GM10847 (cell line): ENCODE measurements around the gene TMED4.

Source experiments
- POLR2A ChIP-seq: IDR thresholded peaks from 2 replicates; pipeline ENCODE4 v1.6.1; 2011; ENCODE audit not compliant: insufficient read length; ENCODE audit errors: extremely low read depth

The TMED4 gene

DNA sequence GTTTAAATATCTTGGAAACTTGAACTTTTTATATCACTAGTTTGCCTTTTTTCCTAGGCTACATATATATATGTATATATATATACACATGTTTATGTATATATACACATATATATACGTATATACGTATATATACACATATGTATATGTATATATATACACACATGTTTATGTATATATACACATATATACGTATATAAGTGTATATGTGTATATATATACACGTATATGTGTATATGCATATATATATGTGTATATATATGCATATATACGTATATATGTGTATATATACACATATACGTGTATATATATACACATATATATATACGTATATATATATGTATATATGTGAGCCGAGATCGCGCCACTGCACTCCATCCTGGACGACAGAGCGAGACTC lies 34.5 kb upstream of the TMED4 start:
- no peak for TF ChIP-seq POLR2A

DNA sequence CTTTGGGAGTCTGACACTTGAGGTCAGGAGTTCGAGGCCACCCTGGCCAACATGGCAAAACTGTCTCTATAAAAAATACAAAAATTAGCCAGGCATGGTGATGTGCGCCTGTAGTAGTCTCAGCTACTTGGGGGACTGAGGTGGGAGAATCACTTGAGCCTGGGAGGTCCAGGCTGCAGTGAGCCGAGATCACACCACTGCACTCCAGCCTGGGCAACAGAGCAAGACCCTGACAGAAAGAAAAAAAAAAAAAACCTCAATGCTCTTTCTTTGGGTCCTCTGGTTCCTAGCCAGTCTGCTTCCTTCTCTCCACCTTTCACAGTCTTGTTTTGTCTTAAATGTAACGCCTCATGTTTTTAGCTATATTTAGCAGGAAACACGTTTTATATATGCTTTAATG lies 33.8 kb upstream of the TMED4 start:
- no peak for TF ChIP-seq POLR2A

DNA sequence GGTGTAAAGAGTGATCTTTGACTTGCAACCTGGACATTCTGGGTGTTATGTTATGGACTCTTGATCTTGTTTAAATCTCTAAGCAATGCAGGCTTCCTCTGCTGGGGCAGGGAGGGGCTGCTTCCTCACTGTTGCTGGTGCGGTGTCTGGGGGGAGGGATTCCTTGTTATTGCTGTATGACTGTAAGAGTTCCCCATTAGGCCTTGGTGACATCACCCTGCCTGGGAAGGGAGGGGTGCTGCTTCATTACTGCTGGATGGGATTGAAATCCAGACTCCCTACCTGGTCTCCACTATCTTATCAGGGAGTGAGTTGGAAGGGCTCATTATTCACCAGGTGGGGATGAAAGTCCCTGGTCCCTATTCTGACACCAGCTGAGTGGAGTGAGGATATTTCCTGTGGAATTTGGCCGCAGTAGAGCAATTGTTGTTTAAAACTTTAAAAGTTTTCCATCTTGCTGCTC lies 33.1 kb upstream of the TMED4 start:
- TF ChIP-seq POLR2A, result no peak

DNA sequence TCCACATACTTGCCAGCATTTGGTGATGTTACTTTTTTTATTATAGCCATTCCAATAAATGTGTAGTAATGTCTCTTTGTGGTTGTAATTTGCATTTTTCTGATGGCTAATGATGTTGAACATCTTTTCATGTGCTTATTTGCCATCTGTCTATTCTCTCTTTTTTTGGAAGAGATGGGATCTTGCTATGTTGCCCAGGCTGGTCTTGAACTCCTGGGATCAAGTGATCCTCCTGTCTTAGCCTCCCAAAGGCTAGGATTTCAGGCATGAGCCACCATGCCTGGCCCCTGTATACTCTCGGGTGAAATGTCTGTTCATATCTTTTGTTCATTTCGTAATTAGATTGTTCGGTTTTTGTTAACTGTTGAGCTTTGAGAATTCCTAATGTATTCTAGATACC lies 27.8 kb upstream of the TMED4 start:
- TF ChIP-seq POLR2A, result no peak

DNA sequence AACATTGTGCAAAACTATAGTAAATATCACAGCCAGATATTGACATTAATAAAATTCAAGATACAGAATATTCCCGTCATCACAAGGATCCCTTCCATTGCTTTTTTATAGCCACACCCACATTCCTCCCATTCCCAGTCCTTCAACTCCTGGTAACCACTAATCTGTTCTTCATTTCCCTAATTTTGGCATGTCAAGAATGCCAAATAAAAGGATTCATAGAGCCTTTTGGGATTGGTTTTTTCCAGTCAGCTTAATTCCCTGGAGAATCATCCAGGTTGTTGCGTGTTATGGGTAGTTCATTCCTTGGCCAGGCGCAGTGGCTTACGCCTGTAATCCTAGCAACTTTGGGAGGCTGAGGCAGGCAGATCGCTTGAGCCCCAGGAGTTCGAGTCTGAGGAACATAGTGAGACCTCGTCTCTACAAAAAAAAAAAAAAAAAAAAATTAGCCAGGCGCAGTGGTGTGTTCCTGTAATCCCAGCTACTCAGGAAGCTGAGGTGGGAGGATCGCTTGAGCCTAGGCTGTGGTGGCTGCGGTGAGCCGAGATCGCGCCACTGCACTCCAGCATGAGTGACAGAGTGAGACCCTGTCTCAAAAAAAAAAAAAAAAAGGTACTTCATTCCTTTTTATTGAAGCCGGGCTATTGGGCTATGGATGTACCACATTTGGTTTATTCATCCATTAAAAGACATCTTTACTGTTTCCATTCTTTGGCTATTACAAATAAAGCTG lies 27.1 kb upstream of the TMED4 start:
- no peak for TF ChIP-seq POLR2A

DNA sequence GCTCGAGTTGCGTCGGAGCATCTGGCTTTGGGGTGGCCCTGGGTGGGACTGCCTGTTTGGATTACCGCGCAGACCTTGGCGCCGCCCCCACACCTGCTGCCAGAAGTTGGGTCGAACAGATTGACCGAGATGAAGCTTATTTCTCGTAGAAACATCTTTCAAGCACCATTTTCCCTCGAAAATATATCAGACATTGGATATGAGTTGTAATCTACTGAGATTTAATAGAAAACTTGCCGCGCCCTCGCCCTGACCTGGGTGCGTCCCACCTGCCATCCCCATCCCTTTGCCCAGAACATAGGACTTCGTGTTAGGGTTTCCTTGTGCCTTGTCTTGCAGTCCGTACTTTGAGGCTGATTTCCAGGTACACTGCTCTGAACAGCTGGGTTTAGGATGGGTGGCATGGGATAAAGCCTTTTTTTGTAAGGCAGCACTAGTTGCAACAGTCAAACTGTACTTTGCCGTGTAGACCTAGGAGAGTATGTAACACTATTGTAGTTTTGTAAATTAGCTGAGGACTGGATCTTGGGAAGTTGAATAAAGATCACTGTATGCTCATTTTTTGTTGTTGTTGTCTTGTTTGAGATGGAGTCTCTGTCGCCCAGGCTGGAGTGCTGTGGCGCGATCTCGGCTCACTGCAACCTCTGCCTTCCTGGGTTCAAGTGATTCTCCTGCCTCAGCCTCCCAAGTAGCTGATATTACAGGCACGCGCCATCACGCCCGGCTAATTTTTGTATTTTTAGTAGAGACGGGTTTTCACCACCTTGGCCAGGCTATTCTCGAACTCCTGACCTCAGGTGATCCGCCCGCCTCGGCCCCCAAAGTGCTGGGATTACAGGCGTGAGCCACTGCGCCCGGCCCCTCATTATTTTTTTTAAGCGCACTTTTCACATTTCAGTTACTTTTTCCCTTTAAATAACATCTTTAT lies 25.4 kb upstream of the TMED4 start:
- no peak for TF ChIP-seq POLR2A

DNA sequence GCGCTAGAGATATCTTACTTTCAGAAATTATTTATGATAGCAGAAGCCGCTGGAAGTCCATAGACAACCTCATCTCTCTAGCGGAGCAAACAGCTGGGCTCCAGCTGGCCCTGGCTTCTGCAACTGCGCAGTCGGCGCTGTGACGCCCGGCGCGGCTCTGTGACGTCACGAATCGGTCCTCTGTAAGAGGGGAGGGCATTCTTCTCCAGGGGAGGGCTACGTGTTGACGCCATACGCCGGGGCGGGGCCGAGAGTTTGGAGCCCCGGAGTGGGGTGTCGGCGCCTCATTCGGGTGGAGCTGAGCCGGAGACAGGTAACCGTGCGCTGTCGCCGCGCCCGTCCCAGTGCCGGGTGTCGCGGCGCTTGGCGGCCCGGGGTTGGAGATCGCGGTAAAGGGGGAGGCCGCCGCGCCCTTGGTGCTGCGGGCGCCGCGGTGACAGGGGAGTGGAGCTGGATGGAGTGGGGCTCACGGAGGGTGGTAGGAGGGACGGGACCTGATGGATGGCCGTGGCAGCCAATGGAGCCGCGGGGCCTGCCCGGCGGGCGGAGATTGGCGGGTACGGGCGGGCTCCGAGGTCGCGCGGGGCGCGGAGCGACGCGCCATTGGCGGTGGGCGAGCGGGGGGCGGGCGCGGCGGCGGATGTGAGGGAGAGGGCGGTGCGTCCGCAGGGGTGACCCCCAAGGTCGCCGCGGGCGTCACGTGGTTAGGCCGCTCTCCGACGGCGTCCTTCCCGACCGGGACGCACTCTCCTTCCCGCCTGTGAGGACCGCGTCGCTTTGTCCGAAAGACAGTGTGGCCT lies 24.5 kb upstream of the TMED4 start, which contains the start of gene OGDH:
Gene OGDH (plus strand): TSS at position 287 of the 800 bp plus-strand sequence. CDS start 17,717 bp downstream, outside the sequence.
- TF ChIP-seq POLR2A, result peak; percentile 89

DNA sequence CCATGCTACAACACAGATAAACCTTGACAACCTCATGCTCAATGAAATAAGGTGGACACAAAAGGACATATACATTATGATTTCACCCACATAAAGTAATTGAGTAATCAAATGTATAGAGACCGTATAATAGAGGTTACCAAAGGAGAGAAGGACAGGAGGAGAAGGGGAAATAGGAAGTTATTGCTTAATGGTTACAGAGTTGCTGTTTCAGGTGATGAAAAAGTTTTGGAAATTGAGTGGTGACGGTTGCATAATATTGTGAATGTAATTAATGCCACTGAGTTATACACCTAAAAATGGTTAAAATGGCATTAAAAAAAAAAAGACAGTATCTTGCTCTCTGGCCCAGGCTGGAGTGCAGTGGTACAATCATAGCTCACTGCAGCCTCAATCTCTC lies 22.9 kb upstream of the TMED4 start:
- TF ChIP-seq POLR2A, result no peak

DNA sequence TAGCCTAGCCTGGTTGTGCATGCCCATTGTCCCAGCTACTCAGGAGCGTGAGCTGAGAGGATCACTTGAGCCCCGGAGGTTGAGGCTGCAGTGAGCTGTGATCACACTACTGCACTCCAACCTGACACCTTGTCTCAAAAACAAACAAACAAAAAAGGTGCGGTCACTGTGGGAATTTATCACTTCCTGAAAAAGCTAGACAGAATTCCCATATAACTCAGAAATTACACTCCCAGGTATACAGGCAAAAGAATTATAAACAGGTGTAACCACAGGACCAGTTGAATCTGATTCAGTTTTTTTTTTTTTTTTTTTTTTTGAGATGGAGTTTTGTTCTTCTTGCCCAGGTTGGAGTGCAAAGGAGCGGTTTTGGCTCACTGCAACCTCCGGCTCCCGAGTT lies 21.2 kb upstream of the TMED4 start:
- TF ChIP-seq POLR2A, result no peak

DNA sequence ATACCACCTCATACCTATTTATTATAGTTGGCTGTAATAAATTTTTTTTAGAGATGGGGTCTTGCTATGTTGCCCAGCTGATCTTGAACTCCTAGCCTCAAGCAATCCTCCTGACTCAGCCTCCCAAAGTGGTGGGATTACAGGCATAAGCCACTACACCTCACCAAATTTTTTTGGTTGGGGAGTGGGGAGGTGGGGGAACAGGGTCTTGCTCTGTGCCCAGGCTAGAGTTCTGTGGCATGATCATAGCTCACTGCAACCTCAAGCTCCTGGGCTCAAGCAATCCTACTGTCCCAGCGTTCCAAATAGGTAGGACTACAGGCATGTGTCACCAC lies 20.5 kb upstream of the TMED4 start:
- no peak for TF ChIP-seq POLR2A

DNA sequence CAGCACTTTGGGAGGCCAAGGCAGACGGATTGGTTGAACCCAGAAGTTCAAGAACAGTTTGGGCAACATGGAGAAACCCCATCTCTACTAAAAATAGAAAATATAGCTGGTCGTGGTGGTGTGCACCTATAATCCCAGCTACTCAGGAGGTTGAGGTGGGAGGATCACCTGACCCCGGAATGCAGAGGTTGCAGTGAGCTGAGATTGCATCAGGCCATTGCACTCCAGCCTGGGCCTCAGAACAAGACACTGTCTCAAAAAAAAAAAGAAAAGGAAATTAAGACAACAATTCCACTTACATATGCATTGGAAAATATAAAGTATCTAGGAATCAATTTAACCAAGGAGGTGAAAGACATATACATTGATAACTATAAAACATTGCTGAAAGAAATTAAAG lies 17.2 kb upstream of the TMED4 start:
- no peak for TF ChIP-seq POLR2A

DNA sequence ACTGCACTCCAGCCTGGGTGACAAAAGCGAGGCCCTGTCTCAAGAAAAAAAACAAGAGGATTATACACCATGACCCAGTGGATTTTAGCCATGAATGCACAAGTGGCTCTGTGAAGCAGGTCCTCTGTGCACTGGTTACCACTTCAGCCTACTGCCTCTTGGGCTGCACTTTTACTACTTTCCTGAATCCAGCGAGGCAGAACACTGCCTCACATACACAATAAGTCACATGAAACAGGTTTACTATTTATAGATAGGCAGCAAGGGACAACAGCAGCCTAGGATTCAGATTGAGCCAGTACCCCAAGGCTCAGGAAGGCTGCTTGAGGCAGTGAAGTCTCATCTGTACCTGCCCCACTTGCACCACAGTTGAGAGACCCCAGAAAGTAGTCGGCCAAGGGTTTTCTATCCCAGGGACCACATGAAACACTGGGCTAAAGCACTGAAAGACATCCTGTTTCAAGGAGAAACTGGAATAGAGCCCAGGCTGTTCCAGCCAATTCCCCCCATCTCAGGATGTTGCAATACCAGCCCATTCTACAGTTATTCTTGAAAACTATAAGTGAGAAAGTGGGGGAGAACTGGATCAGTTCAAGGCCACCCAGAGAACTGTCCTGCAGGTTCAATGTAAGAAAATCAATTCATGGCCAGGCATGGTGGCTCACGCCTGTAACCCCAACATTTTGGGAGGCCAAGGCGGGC lies 14.1 kb upstream of the TMED4 start:
- no peak for TF ChIP-seq POLR2A

DNA sequence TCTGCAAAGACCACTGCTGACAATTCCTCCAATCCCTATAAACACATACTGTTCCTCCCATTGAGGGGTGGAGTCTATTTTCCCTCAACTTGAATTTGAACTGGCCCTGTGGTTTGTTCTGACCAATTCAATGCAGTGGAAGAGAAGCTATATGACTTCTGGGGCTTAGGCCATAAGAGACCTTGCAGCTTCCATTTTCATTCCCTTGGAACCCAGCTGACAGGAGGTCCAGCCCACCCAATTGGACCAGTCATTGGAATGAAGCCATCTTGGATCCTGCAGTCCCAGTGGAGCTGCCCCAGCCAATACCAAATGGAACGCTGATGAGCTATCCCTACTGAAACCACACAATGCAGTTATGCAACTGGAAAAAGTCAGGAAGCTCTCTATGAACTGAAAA lies 8.9 kb upstream of the TMED4 start:
- no peak for TF ChIP-seq POLR2A

DNA sequence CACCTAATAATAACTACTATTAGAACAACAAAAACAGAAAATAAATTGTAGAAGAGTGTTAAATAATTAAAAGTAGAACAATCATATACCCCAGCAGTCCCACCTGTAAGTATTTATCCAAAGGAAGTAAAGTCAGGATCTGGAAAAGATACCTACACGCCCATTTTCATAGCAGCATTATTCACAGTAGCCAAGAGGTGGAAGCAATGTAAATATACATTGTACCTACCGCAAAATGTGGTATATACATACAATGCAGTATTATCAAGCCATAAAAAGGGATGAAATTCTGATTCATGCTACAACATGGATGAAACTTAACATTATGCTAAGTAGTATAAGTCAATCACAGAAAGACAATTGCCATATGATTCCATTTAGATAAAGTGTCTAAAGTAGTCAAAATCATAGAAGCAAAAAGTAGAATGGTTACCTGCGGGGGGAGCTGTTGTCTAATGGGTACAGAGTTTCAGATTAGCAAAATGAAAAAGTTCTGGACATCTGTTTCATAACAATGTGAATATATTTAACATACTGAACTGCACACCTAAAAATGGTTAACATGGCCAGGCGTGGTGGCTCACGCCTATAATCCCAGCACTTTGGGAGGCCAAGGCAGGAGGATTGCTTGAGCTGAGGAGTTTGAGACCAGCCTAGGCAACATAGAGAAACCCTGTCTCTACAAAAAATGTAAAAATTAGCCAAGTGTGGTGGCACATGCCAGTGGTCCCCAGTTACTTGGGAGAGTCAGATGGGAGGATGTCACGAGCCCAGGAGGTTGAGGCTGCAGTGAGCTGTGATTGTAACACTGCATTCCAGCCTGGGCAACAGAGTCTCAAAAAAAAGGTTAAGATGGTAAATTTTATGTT lies 6.0 kb upstream of the TMED4 start:
- TF ChIP-seq POLR2A, result no peak
